B cell (primary cell): ENCODE data around the gene VPS51. TPM values are rescaled to one million over a fixed set of nuclear protein-coding genes. Genes with fewer than 3 reads are reported as not detected.

Source experiments
- ATAC-seq: fragments of 200-7000 bp; cut with Tn5 transposase; one replicate; pipeline ENCODE4 v1.10.0; 2021; ENCODE audit warnings: low read depth, mild to moderate bottlenecking, moderate number of reproducible peaks, moderate library complexity
- CTCF ChIA-PET: fragments of 350-600 bp; sonication (Branson Sonifier 250); formaldehyde crosslinking; loops from one replicate; lab custom pipeline; 2021; ENCODE audit warnings: antibody characterized with exemption, inconsistent platforms; lab: Charles Lee
- POLR2A ChIA-PET: fragments of 350-600 bp; sonication (Branson Sonifier 250); formaldehyde crosslinking; loops from one replicate; lab custom pipeline; 2021; ENCODE audit warnings: antibody characterized with exemption; lab: Charles Lee
- DNase-seq: peaks from one replicate; pipeline ENCODE4 v3.0.0; 2013
- H2AFZ ChIP-seq: 2 replicates; pipeline ENCODE4 v1.6.1; 2012; ENCODE audit warnings: mild to moderate bottlenecking, low read depth, low read length; ENCODE audit not compliant: insufficient read depth, poor library complexity, severe bottlenecking
- H3K27ac ChIP-seq, 2 donors: 1 replicate in 1 of 2; 2 replicates in 1 of 2; pipeline ENCODE4 v1.5.1; 2012 to 2013; ENCODE audit warnings: low read length in 2 of 2, mild to moderate bottlenecking in 2 of 2, moderate library complexity in 1 of 2
- H3K27me3 ChIP-seq, 4 experiments: fragments of 200-600 bp in 1 of 4; sonication (generic) in 1 of 4; replicated peaks in 1 of 4; 1 replicate in 2 of 4; 2 replicates in 2 of 4; pipeline versions ENCODE4 v1.6.1 to v1.7.0; 2013 to 2016; ENCODE audit warnings: low read length in 3 of 4, mild to moderate bottlenecking in 2 of 4, mixed read lengths in 1 of 4, moderate library complexity in 1 of 4; ENCODE audit not compliant: insufficient read depth in 4 of 4, control insufficient read depth in 3 of 4; ENCODE audit errors: control extremely low read depth in 1 of 4
- H3K36me3 ChIP-seq, 2 experiments: replicated peaks in 1 of 2; 1 replicate in 1 of 2; 2 replicates in 1 of 2; pipeline versions ENCODE4 v1.6.1 to v1.7.1; 2013; ENCODE audit warnings: low read length in 1 of 2; ENCODE audit not compliant: insufficient read depth in 2 of 2, control insufficient read depth in 1 of 2; ENCODE audit errors: control extremely low read depth in 1 of 2, extremely low read depth in 1 of 2
- H3K4me1 ChIP-seq, 2 donors: fragments of 200-600 bp in 1 of 2; sonication (generic) in 1 of 2; 1 replicate in 1 of 2; 2 replicates in 1 of 2; pipeline versions ENCODE4 v1.5.1 to v1.6.1; 2013 to 2017; ENCODE audit warnings: low read length in 2 of 2; ENCODE audit not compliant: control insufficient read depth in 2 of 2, insufficient read depth in 2 of 2
- H3K4me2 ChIP-seq: replicated peaks from 2 replicates; pipeline ENCODE3; 2012; ENCODE audit warnings: mild to moderate bottlenecking, low read depth, low read length; ENCODE audit not compliant: poor library complexity, severe bottlenecking
- H3K4me3 ChIP-seq, 5 experiments: fragments of 200-600 bp in 1 of 5; sonication (generic) in 1 of 5; 1 replicate in 3 of 5; 2 replicates in 2 of 5; pipeline versions ENCODE4 v1.5.1 to v1.7.0; 2011 to 2016; ENCODE audit warnings: low read length in 4 of 5, mild to moderate bottlenecking in 4 of 5, low read depth in 2 of 5, control low read depth in 1 of 5, moderate library complexity in 1 of 5; ENCODE audit not compliant: insufficient read depth in 1 of 5; ENCODE audit errors: control extremely low read depth in 1 of 5, extremely low read depth in 1 of 5
- H3K79me2 ChIP-seq: fragments of 200-600 bp; sonication (generic); one replicate; pipeline ENCODE4 v1.6.0; 2016; ENCODE audit warnings: low read length; ENCODE audit not compliant: control insufficient read depth, insufficient read depth
- H3K9ac ChIP-seq: fragments of 200-600 bp; sonication (generic); 2 replicates; pipeline ENCODE4 v1.6.1; 2017; ENCODE audit warnings: mild to moderate bottlenecking, low read length, moderate library complexity
- H3K9me3 ChIP-seq, 3 donors: one replicate each; pipeline versions ENCODE4 v1.6.1 to v1.7.1; 2013; ENCODE audit warnings: low read length in 2 of 3; ENCODE audit not compliant: control insufficient read depth in 2 of 3, insufficient read depth in 1 of 3; ENCODE audit errors: control extremely low read depth in 1 of 3
- H4K20me1 ChIP-seq: 2 replicates; pipeline ENCODE4 v1.6.0; 2012; ENCODE audit warnings: mild to moderate bottlenecking, low read length; ENCODE audit not compliant: insufficient read depth, control insufficient read depth, poor library complexity, severe bottlenecking
- H3K27ac Mint-ChIP-seq: one replicate; pipeline ENCODE4 v1.8.0; 2021; ENCODE audit warnings: mixed read lengths
- H3K27me3 Mint-ChIP-seq: one replicate; pipeline ENCODE4 v1.8.0; 2021; ENCODE audit warnings: mixed read lengths
- H3K4me1 Mint-ChIP-seq: one replicate; pipeline ENCODE4 v1.8.0; 2021; ENCODE audit warnings: mixed read lengths
- H3K4me3 Mint-ChIP-seq: one replicate; pipeline ENCODE4 v1.8.0; 2021; ENCODE audit warnings: mixed read lengths
- H3K9me3 Mint-ChIP-seq: one replicate; pipeline ENCODE4 v1.8.0; 2022; ENCODE audit warnings: mixed read lengths; ENCODE audit not compliant: insufficient read depth
- CTCF ChIP-seq: fragments of 200-600 bp; IDR thresholded peaks from one replicate; pipeline ENCODE4 v1.8.0; 2022; ENCODE audit warnings: antibody characterized with exemption, mild to moderate bottlenecking
- EZH2 ChIP-seq: IDR thresholded peaks from 2 replicates; pipeline ENCODE4 v1.6.1; 2012; ENCODE audit warnings: borderline replicate concordance, low read depth, mild to moderate bottlenecking, moderate library complexity, low read length; ENCODE audit not compliant: insufficient read depth, poor library complexity, severe bottlenecking
- WGBS: methylation state at CpG from one replicate; pipeline ENCODE4 v1.1.5; 2013; ENCODE audit warnings: missing lambda C conversion rate; ENCODE audit not compliant: insufficient coverage; 5-methylcytosine and 5-hydroxymethylcytosine counted together
- intact Hi-C: fragments of 100-400 bp; cut with micrococcal nuclease; formaldehyde crosslinking; loops from one replicate; pipeline ENCODE4 v1.10.0; 2022
- polyA plus RNA-seq: library from polyadenylated mRNA; depleted of rRNA; stranded (reverse); fragments of >200 nt; gene quantifications from 2 replicates; pipeline ENCODE4 v1.2.3, GENCODE V29; 2012
- total RNA-seq, 2 donors: library from RNA; stranded (reverse); fragments of 120-200 nt in 1 of 2; gene quantifications; 1 replicate in 1 of 2; 2 replicates in 1 of 2; pipeline versions ENCODE4 v1.2.3 to v1.2.4, GENCODE V29; 2013 to 2022

The VPS51 gene
- total and polyA plus RNA-seq, 2 donors (not counting 1 experiment from before 2014, with no cell fraction given): 206 to 223 TPM

GRCh38 chr11:65133724-65134123 lies 37.7 kb downstream of the VPS51 start:
- POLR2A ChIA-PET: interaction anchor here (0.7 to 8.8 kb wide), 5 partner anchors 14 to 658 kb away, joined by 3 to 160 read pairs (median 4); partner anchors contain the start of genes CAPN1, FAU, MALAT1 and MRPL49
- peak overlapping the region; percentile 97 for H3K4me3 Mint-ChIP-seq
- peak overlapping the region; percentile 99 for H3K27ac Mint-ChIP-seq
- Histone ChIP-seq H4K20me1 (peaks cover 53% of the 10 kb centered on the region), H3K79me2 (peaks cover 79% of the 10 kb centered on the region), H3K27me3 (no peaks in the 10 kb centered on the region), H3K4me3 (peak overlapping the region; percentile 81 to 99 (median 96)), H3K4me1 (peaks cover 43 to 66% of the 10 kb centered on the region in 2 donors), H2AFZ (peak overlapping the region; percentile 71), H3K9me3 (no peaks in the 10 kb centered on the region), H3K27ac (peak overlapping the region; percentile 98 to 99), H3K9ac (peak overlapping the region; percentile 99), H3K36me3 (peaks cover 2 to 37% of the 10 kb centered on the region in 2 experiments), H3K4me2 (peak overlapping the region; percentile 89)
- TF ChIP-seq EZH2 (no peak), CTCF (no peak)
- no peaks in the 10 kb centered on the region for H3K9me3 Mint-ChIP-seq
- ATAC-seq (no peak), DNase-seq (no peak)
- 0% methylated on average over 15 of the region's 20 CpGs for WGBS
- intact Hi-C loops: loop anchor here (1.0 to 5.0 kb wide), 3 partner anchors 49 to 484 kb away; partner anchors contain the start of genes CDCA5, PCNX3, SAC3D1 and ZFPL1
- CTCF ChIA-PET: interaction anchor here (1.2 to 7.5 kb wide), 3 partner anchors 12 to 46 kb away, joined by 4 to 64 read pairs (median 41); partner anchors contain the start of genes CAPN1, FAU, MRPL49 and TM7SF2
- peaks cover 70% of the 10 kb centered on the region for H3K4me1 Mint-ChIP-seq
- H3K27me3 Mint-ChIP-seq: no peaks in the 10 kb centered on the region
